Endothelial cell of umbilical vein (primary cell): ENCODE measurements around the gene ANGPT4. TPM values are rescaled to one million over a fixed set of nuclear protein-coding genes. Genes with fewer than 3 reads are reported as not detected.

ENCODE experiments used
- BruUV-seq: library from RNA; stranded (reverse); fragments of 400-500 nt; replicated peaks from 2 replicates; lab custom pipeline; 2021; lab: Mats Ljungman, UMichigan
- CTCF ChIA-PET: fragments of 300-600, 350-600 bp; sonication (Branson Sonifier 250); formaldehyde crosslinking; loops from one replicate; lab custom pipeline; 2021; ENCODE audit warnings: antibody characterized with exemption, inconsistent platforms; lab: Charles Lee
- POLR2A ChIA-PET: fragments of 300-600, 350-600 bp; sonication (Branson Sonifier 250); formaldehyde crosslinking; loops from one replicate; lab custom pipeline; 2021; ENCODE audit warnings: antibody characterized with exemption, inconsistent platforms; lab: Charles Lee
- DNase-seq: peaks from one replicate; pipeline ENCODE4 v3.0.0-alpha.2; 2011; ENCODE audit warnings: low read depth, low spot score
- FAIRE-seq: peaks from 2 replicates; lab custom pipeline; 2011; peaks lifted over from hg19 to GRCh38; lab: Jason Lieb, UNC
- H2AFZ ChIP-seq: 2 replicates; pipeline ENCODE4 v1.6.0; 2012; ENCODE audit warnings: low read depth, low read length, control low read depth, inconsistent platforms
- H3K27ac ChIP-seq: 2 replicates; pipeline ENCODE4 v1.5.1; 2011; ENCODE audit warnings: low read depth, mild to moderate bottlenecking, control low read depth, low read length, moderate library complexity; ENCODE audit not compliant: insufficient read depth
- H3K27me3 ChIP-seq, 2 experiments: 2 replicates each; pipeline versions ENCODE4 v1.6.0 to v1.6.1; 2011; ENCODE audit warnings: low read length in 2 of 2, mixed read lengths in 1 of 2; ENCODE audit not compliant: control insufficient read depth in 2 of 2, insufficient read depth in 2 of 2
- H3K36me3 ChIP-seq, 2 experiments: 2 replicates in 1 of 2; 3 replicates in 1 of 2; pipeline ENCODE4 v1.5.1; 2011; ENCODE audit warnings: low read length in 2 of 2, mild to moderate bottlenecking in 1 of 2, moderate library complexity in 1 of 2; ENCODE audit not compliant: control insufficient read depth in 2 of 2, insufficient read depth in 2 of 2; ENCODE audit errors: extremely low read depth in 1 of 2
- H3K4me1 ChIP-seq: 3 replicates; pipeline ENCODE4 v1.5.1; 2011; ENCODE audit warnings: mild to moderate bottlenecking, low read length; ENCODE audit not compliant: control insufficient read depth, insufficient read depth; ENCODE audit errors: extremely low read depth
- H3K4me2 ChIP-seq: 2 replicates; pipeline ENCODE4 v1.6.1; 2011; ENCODE audit warnings: low read length, control low read depth, mixed read lengths; ENCODE audit not compliant: insufficient read depth
- H3K4me3 ChIP-seq, 3 experiments: fragments of 200-600 bp in 1 of 3; sonication (generic), shearing (Covaris generic) in 1 of 3; replicated peaks in 1 of 3; 2 replicates each; pipeline ENCODE4 v1.5.1; 2011 to 2016; ENCODE audit warnings: control low read depth in 3 of 3, low read length in 3 of 3, mild to moderate bottlenecking in 2 of 3, inconsistent platforms in 1 of 3, low read depth in 1 of 3, moderate library complexity in 1 of 3; ENCODE audit not compliant: insufficient read depth in 1 of 3
- H3K79me2 ChIP-seq: 2 replicates; pipeline ENCODE4 v1.6.0; 2012; ENCODE audit warnings: low read length, inconsistent platforms; ENCODE audit not compliant: control insufficient read depth, insufficient read depth
- H3K9ac ChIP-seq: replicated peaks from 2 replicates; pipeline ENCODE3; 2011; ENCODE audit warnings: low read length, control low read depth; ENCODE audit not compliant: insufficient read depth; ENCODE audit errors: extremely low read depth
- H3K9me1 ChIP-seq: replicated peaks from 3 replicates; pipeline ENCODE4 v1.6.0; 2011; ENCODE audit warnings: mild to moderate bottlenecking, low read length; ENCODE audit not compliant: control insufficient read depth, insufficient read depth; ENCODE audit errors: extremely low read depth
- H3K9me3 ChIP-seq: replicated peaks from 2 replicates; pipeline ENCODE4 v1.5.1; 2012; ENCODE audit warnings: low read length, inconsistent platforms; ENCODE audit not compliant: control insufficient read depth, insufficient read depth
- H4K20me1 ChIP-seq: replicated peaks from 2 replicates; pipeline ENCODE3; 2011; ENCODE audit warnings: mild to moderate bottlenecking, low read length; ENCODE audit not compliant: control insufficient read depth, insufficient read depth; ENCODE audit errors: extremely low read depth
- EZH2 ChIP-seq: IDR thresholded peaks from 2 replicates; pipeline ENCODE4 v1.6.1; 2012; ENCODE audit warnings: borderline replicate concordance, low read depth, mild to moderate bottlenecking, moderate library complexity, low read length, inconsistent platforms; ENCODE audit not compliant: severe bottlenecking
- FOS ChIP-seq: IDR thresholded peaks from 2 replicates; pipeline ENCODE4 v1.6.1; 2011; ENCODE audit warnings: mild to moderate bottlenecking, low read length, moderate library complexity, borderline replicate concordance; ENCODE audit not compliant: insufficient read depth
- GATA2 ChIP-seq: IDR thresholded peaks from 2 replicates; pipeline ENCODE4 v1.7.0; 2011; ENCODE audit warnings: low read depth, mild to moderate bottlenecking, moderate library complexity, mixed read lengths, low read length; ENCODE audit not compliant: insufficient read length, insufficient read depth
- JUN ChIP-seq: IDR thresholded peaks from 2 replicates; pipeline ENCODE4 v1.6.1; 2011; ENCODE audit warnings: borderline replicate concordance, low read depth; ENCODE audit not compliant: insufficient read length, insufficient read depth
- MYC ChIP-seq: IDR thresholded peaks from one replicate; pipeline ENCODE4 v1.6.1; 2011; ENCODE audit warnings: mild to moderate bottlenecking, low read depth, low read length
- POLR2A ChIP-seq: IDR thresholded peaks from 2 replicates; pipeline ENCODE4 v1.6.1; 2012; ENCODE audit warnings: low read depth, mild to moderate bottlenecking, control low read depth, low read length
- POLR2AphosphoS5 ChIP-seq: IDR thresholded peaks from 2 replicates; pipeline ENCODE4 v1.6.1; 2012; ENCODE audit warnings: low read depth, mild to moderate bottlenecking, control low read depth, low read length, moderate library complexity; ENCODE audit not compliant: insufficient read depth
- dilution Hi-C: fragments of 300-500 bp; cut with MboI; formaldehyde crosslinking; loops from one replicate; pipeline ENCODE4 v1.15.0; 2019; ENCODE audit warnings: low sequenced_read_pairs; ENCODE audit not compliant: extremely low pct_ligation_motif_present
- intact Hi-C: fragments of 100-400 bp; cut with micrococcal nuclease; formaldehyde crosslinking; loops from one replicate; pipeline ENCODE4 v1.10.0; 2022
- polyA plus RNA-seq, 4 experiments: library from polyadenylated mRNA; depleted of rRNA in 3 of 4; stranded (reverse) in 3 of 4; unstranded in 1 of 4; fragments of >200 nt; gene quantifications; 2 replicates each; pipeline versions ENCODE4 v1.2.1 to v1.2.3, GENCODE V29; 2011 to 2012; ENCODE audit warnings: missing spikeins in 1 of 4
- total RNA-seq: library from RNA; stranded (reverse); gene quantifications from 2 replicates; pipeline ENCODE4 v1.2.3, GENCODE V29; 2021
- TF ChIP-seq, protein P1 (sequence below): IDR thresholded peaks from 2 replicates; pipeline ENCODE4 v1.6.1; 2011; ENCODE audit not compliant: insufficient read depth, insufficient read length
- TF ChIP-seq, protein P2 (sequence below), 2 donors: IDR thresholded peaks; 1 replicate in 1 of 2; 2 replicates in 1 of 2; pipeline ENCODE4 v1.5.1; 2011; ENCODE audit warnings: low read length in 2 of 2, mild to moderate bottlenecking in 2 of 2, moderate library complexity in 2 of 2, control low read depth in 1 of 2, inconsistent platforms in 1 of 2, low read depth in 1 of 2; ENCODE audit not compliant: insufficient read depth in 1 of 2; ENCODE audit errors: extremely low read depth in 1 of 2

ANGPT4 gene
- total and polyA plus RNA-seq, 2 donors (not counting 3 experiments of a cell fraction or from before 2014, with no cell fraction given) = not detected

DNA sequence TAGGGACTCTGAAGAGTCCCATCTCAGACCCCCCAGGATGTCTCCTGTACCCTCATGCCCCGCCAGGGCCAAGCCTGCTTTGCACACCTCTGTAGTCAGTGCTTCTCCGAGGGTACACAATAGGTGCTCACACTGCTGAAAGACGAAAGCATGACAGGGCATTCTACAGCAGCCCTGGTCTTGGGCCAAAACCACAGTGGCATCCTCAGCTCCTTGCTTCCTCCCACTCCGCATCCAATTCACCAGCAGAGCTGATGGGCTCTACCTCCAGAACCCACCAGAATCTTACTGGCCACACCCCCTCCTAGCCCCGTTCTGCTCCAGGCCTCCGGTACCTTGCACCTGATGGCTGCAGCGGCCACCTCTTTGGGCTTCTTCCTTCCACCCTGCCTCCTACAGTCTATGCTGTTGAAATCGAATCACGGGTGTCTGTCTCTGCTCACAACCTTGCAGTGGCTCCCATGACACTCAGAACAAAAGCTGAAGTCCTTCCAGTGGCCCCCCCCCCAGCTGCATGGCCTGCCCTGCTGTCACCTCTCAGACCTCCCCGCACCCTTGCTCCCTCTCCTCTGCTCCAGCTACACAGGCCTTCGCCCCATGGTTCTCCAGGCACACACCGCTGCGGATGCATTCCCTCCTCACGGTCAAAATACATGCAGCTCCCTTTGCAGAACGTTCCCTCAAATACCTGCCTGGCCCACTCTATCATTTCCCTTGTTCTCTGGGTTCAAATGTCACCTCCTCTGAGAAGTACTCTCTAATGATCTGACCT, 1.2 kb downstream of the ANGPT4 start:
- dilution Hi-C loops = no loop called here
- no peak for FAIRE-seq
- Histone ChIP-seq H3K27ac (no peak overlapping the region), H3K9me1 (no peaks in the 10 kb centered on the region), H3K9ac (no peak overlapping the region), H3K9me3 (no peaks in the 10 kb centered on the region), H3K27me3 (no peaks in the 10 kb centered on the region), H3K4me2 (no peak overlapping the region), H3K4me3 (no peak overlapping the region), H4K20me1 (no peaks in the 10 kb centered on the region), H3K79me2 (no peaks in the 10 kb centered on the region), H3K4me1 (no peaks in the 10 kb centered on the region), H2AFZ (no peak overlapping the region), H3K36me3 (no peaks in the 10 kb centered on the region)
- CTCF ChIA-PET = no interaction called here
- TF ChIP-seq POLR2A (no peak), MYC (no peak), GATA2 (no peak), POLR2AphosphoS5 (no peak)
- POLR2A ChIA-PET = no interaction called here
- DNase-seq = no peak
- BruUV-seq = no TSS peak
- intact Hi-C loops = no loop called here

DNA sequence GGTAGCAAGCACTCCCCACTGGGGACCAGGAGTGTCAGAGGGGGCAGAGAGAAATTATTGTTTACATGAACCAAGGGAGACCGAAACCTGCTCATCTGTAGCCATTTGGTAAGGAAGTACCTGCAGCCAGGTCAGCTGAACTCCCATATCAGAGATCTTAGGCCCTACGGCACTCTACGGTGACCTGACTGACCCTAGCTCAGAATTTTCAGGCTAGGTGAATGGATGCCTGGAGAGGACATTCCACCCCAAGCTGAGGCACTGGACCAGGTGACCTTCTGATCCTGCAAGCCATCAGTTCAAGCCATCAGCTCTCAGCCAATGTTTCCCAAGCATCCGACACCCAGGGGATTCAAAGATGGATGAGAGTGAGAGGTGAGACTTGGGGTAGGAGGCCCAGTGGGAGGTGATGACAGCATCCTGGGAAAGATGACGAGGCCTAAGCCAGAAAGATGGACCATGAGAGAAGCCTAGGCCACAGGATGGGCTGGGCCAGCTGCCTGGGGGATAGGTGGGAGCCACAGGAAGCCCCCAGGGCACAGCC, 2.8 kb downstream of the ANGPT4 start:
- no peak for DNase-seq
- Histone ChIP-seq H3K4me2 (no peak overlapping the region), H3K4me3 (no peak overlapping the region), H3K4me1 (no peaks in the 10 kb centered on the region), H3K9ac (no peak overlapping the region), H3K9me1 (no peaks in the 10 kb centered on the region), H4K20me1 (no peaks in the 10 kb centered on the region), H3K27ac (no peak overlapping the region), H2AFZ (no peak overlapping the region), H3K36me3 (no peaks in the 10 kb centered on the region), H3K27me3 (no peaks in the 10 kb centered on the region), H3K79me2 (no peaks in the 10 kb centered on the region), H3K9me3 (no peaks in the 10 kb centered on the region)
- intact Hi-C loops (no loop called here), dilution Hi-C loops (no loop called here)
- TF ChIP-seq MYC = no peak
- TF ChIP-seq, protein P1, sequence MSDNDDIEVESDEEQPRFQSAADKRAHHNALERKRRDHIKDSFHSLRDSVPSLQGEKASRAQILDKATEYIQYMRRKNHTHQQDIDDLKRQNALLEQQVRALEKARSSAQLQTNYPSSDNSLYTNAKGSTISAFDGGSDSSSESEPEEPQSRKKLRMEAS = no peak
- no peak for TF ChIP-seq EZH2
- no peak for TF ChIP-seq POLR2A
- TF ChIP-seq, protein P2, sequence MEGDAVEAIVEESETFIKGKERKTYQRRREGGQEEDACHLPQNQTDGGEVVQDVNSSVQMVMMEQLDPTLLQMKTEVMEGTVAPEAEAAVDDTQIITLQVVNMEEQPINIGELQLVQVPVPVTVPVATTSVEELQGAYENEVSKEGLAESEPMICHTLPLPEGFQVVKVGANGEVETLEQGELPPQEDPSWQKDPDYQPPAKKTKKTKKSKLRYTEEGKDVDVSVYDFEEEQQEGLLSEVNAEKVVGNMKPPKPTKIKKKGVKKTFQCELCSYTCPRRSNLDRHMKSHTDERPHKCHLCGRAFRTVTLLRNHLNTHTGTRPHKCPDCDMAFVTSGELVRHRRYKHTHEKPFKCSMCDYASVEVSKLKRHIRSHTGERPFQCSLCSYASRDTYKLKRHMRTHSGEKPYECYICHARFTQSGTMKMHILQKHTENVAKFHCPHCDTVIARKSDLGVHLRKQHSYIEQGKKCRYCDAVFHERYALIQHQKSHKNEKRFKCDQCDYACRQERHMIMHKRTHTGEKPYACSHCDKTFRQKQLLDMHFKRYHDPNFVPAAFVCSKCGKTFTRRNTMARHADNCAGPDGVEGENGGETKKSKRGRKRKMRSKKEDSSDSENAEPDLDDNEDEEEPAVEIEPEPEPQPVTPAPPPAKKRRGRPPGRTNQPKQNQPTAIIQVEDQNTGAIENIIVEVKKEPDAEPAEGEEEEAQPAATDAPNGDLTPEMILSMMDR (IDR thresholded peaks at IDR 0.05; ENCODE audit: extremely low read depth in 1 of 2, insufficient read depth in 1 of 2, low read depth in 1 of 2, low read length in 2 of 2) = no peak
- TF ChIP-seq JUN = no peak
- no peak for TF ChIP-seq GATA2
- TF ChIP-seq FOS = no peak
- TF ChIP-seq POLR2AphosphoS5 = no peak
- ChIA-PET CTCF (no interaction called here), POLR2A (no interaction called here)
- FAIRE-seq = no peak
- no TSS peak for BruUV-seq
